T-helper 9 cell (primary cell): ENCODE data around the gene HPCA.

ENCODE experiments used
- DNase-seq: peaks from one replicate; pipeline ENCODE4 v3.0.0-alpha.2; 2020

The HPCA gene

DNA sequence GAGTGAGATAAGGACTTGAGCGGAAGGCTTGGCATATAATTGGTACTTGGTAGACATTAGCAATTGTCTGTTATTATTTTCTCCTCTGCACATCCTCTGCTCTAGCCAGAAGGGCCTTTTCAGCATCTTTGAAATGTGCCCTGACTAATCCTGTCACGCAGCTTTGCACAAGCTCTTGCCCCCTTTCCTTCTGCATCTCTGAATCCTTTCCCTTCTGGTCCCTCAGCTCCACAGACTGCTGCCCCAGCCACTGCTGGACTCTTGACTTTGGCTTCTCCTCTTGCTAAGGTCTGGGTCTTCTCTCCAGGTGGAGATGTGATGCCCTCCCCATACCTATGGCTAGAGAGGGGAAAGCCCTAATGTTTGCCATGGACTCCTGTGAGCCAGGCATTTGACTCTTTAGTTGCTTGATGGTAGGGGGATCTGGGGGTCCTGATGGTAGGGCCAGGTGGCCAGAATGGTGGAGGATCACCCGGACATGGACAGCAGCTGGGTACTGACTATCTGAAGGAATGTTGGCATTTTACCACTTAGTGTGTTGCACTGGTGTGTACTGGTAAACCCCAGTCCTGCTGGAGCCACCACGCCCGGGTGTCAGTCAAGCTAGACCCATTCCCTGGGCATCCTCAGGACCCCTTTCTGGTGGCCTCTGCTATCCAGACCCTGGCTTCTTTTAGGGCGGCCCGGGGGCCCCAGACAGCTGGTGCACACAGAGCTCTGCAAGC, 4.4 kb downstream of the HPCA start:
- DNase-seq = no peak

DNA sequence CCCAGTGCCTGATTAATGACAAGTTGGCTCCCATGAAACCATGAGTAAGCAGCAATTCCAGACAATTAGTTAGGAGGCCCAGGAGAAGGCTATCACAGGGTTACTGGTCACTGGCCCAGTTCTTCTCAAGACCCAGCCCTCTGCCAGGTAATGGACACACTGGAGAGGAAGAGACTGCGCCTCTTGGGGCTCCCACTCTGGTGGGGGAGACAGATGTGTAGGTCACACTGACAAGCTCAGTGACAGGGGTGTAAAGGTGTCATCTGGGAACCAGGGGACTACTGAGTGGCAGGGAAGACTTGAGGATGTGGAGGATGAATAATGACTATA, 4.9 kb downstream of the HPCA start:
- no peak for DNase-seq

DNA sequence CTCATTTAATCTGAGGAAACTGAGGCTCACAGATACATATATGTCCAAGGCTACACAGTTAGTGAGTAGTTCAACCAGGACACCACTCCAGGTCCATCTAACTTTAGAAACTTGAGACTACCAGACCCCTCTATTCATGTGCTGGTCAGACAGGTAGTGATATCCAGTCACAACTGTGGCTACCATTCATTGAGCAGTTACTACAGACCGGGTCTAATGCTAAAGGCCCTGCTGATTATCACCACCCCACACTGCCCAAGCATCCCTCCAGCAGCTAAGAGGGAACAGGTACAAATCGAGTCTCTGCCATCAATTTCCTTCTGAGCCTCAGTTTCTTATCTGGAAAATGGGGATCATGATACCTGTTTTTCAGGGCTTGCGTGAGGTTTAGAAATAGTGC, 5.3 kb downstream of the HPCA start:
- DNase-seq = no peak

DNA sequence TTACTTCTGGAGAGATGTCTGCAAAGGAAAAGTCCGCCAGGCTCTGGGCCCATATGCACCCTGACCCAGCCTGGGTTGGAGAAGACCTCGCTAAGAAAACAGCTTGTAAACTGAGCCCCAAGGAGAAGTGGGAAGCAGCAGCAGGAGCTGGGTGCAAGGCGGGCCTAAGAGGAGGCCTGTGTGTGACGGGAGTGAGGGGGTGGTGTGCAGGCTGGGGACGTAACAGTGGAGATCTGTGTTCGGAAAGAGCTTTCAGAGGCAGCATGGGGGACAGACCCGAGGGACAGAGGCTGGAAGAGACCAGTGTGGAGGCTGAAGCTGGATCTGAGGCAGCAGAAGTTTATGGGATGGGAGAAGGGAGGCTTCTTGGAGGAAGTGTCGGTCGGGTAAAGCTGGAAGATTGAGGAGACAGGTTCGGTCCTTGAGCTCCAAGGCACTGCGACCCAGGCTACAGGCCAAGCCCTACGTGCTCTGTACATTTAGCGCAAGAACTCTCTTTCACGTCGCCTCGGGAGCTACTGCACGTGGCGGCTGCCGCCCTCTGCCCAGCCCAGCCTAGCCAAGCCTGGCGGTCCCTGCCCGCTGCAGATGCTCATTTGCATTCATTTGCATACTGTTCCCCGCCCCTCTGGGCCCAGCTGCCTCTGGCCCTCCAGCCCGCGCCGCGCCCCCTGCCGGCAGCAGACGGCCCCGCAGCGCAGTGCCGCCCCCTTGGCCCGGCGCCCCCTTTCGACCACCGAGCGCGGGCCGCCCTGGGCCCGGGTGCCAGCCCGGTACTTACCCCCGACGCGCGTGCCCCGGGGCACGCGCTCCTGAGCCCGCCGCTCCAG, 6.3 kb downstream of the HPCA start:
- peak; percentile 16 for DNase-seq

DNA sequence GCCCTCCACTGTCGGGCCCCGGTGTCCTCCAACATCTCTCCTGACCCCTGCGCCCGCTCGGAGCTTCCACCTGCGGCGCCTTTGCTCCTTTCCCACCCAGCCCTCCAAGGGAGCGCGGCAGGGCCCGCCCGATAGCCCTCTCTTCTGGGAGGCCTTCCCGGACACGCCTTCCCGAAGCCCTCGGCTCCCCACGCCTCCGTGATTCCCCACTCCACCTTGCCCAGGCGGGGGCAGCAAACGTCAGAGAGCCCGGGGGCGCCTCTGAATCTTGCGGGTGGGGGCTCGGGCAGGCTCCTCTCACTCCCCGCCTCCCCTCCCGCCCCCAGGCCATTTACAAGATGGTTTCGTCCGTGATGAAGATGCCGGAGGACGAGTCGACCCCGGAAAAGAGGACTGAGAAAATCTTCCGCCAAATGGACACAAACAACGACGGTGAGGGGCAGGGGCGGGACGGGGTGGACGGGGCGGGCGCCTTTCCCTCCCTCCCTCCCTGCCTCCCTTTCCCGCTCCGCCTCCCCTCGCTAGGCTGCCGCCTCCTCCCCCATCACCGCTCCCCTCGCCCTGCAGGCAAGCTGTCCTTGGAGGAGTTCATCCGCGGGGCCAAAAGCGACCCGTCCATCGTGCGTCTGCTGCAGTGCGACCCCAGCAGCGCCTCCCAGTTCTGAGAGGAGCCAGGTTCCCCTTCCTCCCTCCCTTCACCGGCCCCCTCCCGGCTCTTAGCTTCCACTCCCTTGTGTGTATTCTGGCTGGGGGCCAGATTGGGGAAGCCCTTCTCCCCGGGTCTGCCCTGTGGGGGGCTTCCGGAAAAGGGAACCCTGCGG, 7.1 kb downstream of the HPCA start:
- DNase-seq = no peak

DNA sequence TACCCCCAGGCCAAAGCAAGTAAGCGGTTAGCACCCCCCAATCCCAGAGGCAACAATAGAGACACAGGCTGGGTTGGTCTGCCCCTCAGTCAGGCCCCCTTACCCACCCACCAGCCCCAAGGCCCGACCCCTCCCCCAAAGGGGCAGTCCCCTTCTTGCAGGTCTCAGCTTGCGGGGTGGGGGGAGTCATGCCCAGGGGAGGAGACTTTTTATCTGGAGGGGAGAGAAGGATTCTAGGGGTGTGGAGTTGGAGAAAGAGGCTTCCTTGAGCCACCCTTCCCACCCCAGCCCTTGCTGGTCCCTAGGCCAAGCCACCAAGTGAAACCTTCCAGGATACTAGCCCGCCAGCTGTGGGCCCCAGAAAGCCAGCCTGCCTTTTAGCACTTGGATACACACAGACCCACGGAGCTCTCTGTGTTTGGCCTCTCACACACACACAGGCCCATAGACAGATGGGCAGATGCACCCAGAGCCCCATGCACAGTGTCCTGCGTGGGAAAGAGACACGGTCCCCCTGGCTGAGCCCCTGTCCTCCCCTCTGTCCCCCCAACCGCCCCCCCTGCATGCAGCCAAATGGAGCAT, 7.8 kb downstream of the HPCA start:
- DNase-seq = no peak

DNA sequence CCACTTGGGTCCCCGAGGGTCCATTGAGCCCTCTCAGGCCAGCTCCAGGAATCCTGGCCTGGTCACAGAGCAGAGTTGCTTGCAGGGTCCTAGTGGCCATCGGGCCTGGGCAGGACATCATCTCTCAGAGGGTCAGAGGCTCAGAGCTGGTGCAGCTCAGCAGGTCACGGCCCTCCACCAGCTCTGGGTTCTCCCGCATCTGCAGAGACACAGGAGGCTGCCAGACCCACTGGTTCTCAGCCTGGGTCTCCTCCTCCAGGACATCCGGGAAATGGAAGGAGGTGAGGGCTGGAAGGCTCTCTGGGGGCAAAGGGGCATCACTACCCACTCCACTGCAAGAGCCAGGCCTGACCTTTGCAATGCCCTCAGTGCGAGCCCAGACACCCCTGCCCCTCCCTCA, 8.4 kb downstream of the HPCA start:
- DNase-seq = no peak

DNA sequence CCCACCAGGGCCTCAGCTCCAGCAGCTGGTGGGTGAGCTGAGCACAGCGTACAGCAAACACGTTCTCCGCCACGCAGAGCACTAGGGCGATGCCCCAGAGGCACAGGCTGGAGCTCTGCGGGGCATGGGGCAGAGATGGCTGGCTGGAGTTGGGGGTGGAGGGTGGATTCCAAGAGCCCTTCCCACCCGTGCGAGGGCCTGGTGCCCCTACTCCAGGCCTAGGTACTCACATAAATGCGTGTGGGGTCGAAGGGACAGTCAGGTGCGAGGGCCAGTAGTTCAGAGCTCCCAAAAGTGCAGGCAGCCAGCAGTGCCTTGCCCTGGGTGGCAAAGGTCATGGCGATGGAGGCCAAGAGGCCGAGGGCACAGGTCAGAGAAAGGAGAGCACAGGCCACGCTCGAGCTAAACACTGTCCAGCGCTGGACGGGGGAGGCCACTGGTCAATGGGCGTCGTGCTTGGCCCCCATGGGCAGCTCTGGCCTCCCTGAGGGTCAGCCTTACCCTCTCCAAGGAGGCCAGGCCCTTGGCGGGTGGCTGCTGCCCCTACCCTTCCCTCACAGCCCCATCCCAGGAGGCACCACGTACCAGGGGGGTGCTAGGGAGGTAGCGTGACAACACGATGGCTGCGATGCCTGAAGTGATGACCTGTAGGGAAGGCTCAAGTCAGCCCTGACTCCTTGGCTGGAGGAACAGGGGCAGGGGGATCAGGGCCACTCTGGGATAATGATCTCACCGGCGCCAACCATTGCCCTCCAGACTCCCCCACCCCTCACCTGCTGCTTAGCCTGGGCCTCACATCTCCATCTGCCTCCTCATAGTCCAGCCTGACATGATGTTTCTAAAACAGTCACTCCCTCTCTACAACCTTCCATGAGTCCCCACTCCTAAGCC, 9.3 kb downstream of the HPCA start:
- no peak for DNase-seq

DNA sequence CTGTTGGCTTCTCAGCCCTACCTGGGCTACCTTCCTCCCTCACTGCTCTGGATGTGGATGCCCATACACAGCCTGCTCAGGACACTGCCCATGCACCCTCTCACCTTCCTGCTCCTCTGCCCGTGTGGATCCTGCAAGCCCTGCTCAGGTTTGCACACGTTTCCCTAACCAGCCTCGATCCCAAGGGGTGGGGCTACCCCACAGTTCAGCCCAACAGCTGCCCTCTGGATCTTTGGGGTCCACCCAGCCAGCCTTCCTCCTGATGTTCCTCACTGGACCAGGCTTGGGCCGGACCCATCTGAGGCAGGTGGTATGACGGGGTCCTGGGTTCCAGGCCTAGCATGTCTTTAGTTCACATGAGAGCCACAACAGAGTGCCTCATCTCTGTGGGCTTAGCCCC, 10.2 kb downstream of the HPCA start:
- no peak for DNase-seq

DNA sequence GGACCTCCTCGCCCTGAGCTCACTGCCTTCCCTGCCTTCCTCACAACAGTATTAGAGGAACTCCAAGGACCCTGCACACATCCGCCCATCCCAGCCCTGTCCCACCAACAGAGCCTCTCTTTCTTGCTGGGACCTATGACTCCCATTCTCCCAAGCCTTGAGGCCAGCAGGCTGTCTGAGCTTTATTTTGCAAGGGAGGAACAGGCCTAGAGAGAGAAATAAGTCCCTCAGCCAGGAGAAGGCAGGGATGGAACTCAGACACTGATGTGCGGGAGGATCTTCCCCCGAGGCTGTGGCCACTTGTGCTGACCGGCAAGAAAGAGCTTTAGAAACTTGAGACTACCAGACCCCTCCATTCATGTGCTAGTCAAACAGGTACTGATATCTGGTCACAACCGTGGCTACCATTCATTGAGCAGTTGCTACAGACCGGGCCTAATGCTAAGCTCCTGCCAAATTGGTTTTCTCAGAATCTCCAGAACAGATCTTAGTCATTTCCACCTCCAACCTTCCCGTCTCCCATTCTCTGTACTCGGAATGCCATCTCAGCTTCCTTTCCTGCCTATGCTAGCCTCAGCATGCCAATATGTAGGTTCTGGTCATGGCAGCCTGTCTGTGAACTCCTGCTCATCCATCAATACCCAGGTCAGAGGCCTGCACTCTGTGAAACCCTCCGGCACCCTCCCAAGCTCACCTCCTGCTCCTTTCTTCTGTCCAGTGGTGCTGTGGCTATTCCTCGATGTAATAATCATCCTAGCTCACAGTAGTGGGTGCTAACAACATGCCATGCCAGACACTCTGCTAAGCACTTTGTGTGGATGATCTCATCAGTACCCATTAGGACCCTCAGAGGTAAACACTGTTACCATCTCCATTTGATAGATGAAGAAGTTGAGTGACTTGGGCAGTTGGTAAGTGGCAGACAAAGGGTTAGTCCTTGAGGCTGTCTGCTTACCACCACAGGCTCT, 11.1 kb downstream of the HPCA start:
- no peak for DNase-seq

DNA sequence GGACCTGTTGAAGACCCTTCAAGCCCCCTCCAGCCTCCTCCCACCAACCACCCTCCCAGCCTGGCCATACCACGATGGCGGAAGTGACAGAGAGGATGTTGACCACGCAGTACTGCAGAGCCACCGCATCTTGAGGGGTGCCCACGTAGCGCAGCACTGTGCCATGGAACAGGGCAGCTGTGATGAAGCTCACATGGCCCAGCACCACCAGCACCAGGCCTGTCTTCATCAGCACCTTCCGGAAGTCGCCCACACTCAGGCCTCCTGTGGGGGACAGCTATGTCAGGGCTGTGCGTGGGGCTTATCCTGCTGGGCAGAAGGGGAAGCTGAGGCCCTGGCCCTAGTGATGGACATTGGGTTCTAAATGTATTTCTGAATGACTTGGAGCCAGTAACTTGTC, 11.8 kb downstream of the HPCA start:
- DNase-seq = no peak

DNA sequence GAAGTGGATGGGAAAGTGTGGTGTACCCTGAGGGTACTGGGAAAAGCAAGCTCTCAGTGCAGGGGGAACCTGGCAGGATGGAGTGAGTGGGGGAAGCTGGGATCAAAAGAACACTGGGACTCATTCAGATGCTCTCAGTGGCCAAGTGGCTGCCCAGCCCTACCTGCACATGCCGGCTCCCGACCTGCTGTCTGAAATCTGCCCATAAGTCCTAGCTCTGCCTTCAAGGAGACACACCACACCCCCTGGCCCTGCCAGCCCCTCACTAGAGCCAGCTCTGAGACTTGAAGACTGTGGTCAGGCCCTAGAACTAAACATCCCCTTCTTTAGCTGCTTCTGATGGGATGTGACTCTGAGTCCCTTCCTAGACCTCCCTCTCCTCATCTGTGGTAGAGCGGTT, 12.7 kb downstream of the HPCA start:
- no peak for DNase-seq

DNA sequence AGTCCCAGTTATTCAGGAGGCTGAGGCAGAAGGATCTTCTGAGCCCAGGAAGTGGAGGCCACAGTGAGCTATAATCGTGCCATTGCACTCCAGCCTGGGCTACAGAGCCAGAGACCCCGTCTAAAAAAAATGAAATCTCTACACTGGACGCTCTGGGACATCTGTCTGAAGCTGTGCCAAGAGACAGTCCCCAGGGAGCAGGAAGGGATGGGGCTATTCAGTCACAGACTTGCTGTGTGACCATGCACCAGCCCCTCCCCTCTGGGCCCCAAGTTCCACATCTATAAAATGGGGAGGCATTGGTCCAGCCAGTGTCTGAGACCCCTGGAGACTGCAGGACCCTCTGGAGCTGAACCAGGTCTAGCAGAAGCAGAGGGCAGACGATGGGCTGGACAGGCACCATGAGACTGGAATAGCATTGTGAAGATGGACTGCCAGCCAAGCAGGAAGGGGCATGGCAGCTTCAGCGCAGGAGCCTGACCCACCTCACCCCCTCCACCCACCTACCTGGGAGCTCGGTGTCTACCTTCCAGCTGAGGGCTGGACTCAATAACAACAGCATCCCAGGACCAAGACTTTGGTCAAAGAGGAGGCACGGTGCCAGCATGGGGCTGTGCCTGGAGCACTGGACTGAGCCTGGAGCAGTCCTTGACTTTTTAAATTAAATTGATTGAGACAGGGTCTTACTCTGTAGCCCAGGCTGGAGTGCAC, 13.4 kb downstream of the HPCA start:
- DNase-seq = no peak

DNA sequence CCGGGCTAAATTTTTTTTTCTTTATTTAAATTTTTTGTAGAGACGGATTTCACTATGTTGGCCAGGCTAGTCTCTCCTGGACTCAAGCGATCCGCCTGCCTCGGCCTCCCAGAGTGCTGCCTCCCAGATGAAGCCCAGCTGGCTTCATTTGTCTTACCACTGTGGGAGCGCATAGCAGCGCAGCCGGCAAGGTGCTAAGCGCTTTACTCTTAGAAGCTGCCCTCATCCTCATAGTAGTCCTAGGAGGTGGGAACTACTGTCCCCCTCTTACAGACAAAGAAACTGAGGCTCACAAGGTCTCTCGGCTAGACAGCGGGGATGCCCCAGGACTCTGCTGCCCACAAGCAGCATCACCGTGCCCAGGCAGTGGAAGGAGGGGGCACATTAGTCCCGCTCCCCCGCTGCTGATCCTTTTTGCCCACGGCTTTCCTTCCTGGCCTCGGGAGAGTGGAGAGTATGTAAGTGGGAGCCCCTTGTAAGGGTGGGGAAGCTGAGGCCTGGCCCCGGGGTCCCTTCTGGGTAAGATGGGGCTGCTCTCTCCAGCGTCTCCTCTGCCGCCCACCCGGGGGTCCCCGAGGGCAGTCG, 14.2 kb downstream of the HPCA start:
- no peak for DNase-seq

DNA sequence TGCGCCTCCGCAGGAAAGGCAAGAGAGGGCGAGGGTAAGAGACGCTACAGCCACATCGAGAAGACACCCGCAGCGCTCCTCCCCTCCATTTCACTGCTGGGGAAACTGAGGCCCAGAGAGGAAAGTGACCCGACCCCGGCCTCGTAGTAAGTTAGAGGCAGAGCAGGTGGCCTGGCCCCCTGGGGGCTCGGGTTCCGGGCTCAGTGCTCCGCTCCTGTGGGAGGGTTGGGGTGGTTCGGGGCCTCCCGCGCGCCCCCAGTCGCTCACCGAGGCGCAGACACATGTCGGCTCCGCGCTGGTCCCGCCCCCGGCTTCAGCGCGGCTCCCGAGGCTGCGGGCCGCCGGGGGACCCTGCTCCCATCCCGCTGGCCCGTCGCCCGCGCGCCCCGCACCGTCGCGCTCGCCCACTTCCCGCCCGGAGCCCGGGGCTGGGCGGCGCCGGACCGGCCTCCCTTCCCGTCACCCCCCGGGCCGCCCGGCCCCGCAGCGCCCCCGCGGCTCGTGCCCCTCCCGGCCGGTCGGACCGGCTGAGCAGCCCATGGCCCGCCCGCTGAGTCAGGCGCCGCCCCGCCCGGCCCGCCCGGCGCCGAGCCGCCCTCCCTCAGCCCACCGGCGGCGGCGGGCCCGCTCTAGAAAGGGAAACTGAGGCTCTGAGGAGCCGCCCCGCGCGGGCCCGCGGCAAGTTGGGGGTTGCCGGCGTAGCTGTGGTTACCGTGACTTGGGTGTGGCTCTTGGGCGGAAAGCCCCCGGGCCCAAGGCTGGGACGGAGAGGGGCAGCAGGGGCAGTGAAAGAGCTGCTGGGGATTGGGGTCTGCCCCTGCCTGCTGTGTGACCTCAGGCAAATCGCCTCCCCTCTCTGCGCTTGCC, 14.9 kb downstream of the HPCA start, which contains the start of gene TMEM54:
TSS of gene TMEM54 (minus strand) at position 434 of the 867 bp plus-strand sequence. CDS start at position 283, 151 bp downstream.
- DNase-seq = no peak

DNA sequence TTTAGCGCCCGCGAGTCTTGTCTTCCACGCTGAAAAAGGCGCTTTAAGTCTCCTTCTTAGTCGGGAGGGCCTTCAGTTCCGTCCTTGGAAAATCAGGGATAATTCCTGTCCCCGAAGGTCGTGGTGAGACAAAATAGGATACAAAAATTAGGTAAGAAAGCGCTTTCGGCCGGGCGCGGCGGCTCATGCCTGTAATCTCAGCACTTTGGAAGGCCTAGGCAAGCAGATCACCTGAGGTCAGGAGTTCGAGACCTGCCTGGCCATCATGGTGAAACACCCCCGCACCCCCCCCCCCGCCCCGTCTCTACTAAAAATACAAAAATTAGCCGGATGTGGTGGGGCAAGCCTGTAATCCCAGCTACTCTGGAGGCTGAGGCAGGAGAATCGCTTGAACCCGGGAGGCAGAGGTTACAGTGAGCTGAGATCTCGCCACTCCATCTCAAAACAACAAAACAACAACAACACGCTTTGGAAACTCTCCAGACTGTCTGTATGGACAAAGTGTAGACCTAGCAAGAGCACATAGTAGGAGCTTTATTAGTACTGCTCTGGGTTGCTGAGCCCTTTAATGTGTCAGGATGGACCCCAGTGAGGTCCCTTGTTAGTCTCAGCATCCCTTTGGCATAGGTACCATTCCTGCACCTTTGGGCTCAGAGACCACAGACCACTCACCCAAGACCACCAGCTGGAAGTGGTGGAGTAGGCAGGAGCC, 15.7 kb downstream of the HPCA start:
- no peak for DNase-seq

DNA sequence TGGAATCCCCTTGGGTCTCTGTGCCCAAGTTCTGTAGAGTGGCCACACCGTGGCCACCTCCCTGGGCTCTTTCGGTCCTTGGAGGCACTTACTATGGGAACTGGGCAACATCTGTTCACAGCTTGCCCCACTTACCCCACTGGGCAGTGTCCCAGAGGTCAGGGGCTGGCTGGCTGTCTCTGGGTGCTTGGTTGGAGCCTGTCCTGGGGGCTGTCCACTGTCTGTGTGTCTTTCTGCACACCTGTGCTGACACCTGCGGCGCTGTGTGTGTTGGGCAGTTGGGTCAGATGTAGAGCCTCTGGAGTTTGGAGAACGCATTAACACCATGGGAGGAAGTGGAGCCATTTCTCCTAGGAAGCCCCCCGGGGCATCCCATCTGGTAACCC, 16.2 kb downstream of the HPCA start:
- DNase-seq = no peak
